GM23338 (cell line): ENCODE measurements around the gene BANP.

Source experiments
- CREB1 ChIP-seq: fragments of 250-450 bp; sonication (Bioruptor Pico); IDR thresholded peaks from 2 replicates; pipeline ENCODE4 v1.5.0; 2020; ENCODE audit warnings: low read depth, mild to moderate bottlenecking, moderate library complexity
- EZH2 ChIP-seq: fragments of 200-600 bp; sonication (generic); IDR thresholded peaks from one replicate; pipeline ENCODE4 v1.8.0; 2017; ENCODE audit warnings: antibody characterized with exemption, mild to moderate bottlenecking, low read depth; ENCODE audit not compliant: unreplicated experiment
- EZH2phosphoT487 ChIP-seq: fragments of 200-600 bp; sonication (generic); IDR thresholded peaks from one replicate; pipeline ENCODE4 v1.8.1; 2018; ENCODE audit warnings: antibody characterized with exemption; ENCODE audit not compliant: unreplicated experiment
- JUNB ChIP-seq: IDR thresholded peaks from one replicate; pipeline ENCODE4 v1.6.1; 2016; ENCODE audit warnings: antibody characterized with exemption; ENCODE audit not compliant: unreplicated experiment
- POLR2AphosphoS5 ChIP-seq: IDR thresholded peaks from 2 replicates; pipeline ENCODE4 v1.6.1; 2016; ENCODE audit warnings: antibody characterized with exemption, low read depth
- TF ChIP-seq, protein P1 (sequence below), 2 experiments: fragments of 200-600 bp in 1 of 2; sonication (generic) in 1 of 2; conservative IDR thresholded peaks; 2 replicates each; pipeline versions ENCODE4 v1.5.1 to v1.6.1; 2016 to 2017; ENCODE audit warnings: antibody characterized with exemption in 2 of 2, low read depth in 2 of 2, mild to moderate bottlenecking in 2 of 2, moderate library complexity in 1 of 2
- TF ChIP-seq, protein P2 (sequence below): IDR thresholded peaks from one replicate; pipeline ENCODE4 v1.6.1; 2018; ENCODE audit warnings: antibody characterized with exemption; ENCODE audit not compliant: unreplicated experiment

DNA sequence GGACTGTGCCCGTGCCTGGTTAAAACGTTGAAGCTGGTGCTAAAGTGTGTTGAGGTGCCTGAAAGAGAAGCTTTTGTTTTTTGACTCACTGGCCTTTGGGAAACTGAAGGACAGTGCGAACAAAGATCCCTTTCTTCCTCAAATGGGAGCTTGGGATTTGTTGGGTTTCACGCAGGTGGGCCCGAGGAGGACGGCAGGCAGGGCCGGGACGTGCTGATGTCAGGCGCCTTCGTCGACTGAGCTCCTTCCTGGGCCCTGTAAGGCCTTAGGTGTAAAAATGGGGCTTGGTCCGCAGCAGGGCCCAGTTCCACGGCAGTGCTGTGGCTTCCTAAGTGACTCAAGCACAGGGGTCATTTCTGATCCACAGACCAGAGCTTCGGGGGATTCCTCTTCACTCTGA is 106.9 kb downstream of the BANP start:
- TF ChIP-seq EZH2 (no peak), EZH2phosphoT487 (no peak), POLR2AphosphoS5 (no peak), CREB1 (CRISPR knock-in tag) (no peak), JUNB (no peak)
- TF ChIP-seq, protein P1, sequence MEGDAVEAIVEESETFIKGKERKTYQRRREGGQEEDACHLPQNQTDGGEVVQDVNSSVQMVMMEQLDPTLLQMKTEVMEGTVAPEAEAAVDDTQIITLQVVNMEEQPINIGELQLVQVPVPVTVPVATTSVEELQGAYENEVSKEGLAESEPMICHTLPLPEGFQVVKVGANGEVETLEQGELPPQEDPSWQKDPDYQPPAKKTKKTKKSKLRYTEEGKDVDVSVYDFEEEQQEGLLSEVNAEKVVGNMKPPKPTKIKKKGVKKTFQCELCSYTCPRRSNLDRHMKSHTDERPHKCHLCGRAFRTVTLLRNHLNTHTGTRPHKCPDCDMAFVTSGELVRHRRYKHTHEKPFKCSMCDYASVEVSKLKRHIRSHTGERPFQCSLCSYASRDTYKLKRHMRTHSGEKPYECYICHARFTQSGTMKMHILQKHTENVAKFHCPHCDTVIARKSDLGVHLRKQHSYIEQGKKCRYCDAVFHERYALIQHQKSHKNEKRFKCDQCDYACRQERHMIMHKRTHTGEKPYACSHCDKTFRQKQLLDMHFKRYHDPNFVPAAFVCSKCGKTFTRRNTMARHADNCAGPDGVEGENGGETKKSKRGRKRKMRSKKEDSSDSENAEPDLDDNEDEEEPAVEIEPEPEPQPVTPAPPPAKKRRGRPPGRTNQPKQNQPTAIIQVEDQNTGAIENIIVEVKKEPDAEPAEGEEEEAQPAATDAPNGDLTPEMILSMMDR (conservative IDR thresholded peaks at IDR 0.05; ENCODE audit: low read depth in 2 of 2) = no peak
- TF ChIP-seq, protein P2, sequence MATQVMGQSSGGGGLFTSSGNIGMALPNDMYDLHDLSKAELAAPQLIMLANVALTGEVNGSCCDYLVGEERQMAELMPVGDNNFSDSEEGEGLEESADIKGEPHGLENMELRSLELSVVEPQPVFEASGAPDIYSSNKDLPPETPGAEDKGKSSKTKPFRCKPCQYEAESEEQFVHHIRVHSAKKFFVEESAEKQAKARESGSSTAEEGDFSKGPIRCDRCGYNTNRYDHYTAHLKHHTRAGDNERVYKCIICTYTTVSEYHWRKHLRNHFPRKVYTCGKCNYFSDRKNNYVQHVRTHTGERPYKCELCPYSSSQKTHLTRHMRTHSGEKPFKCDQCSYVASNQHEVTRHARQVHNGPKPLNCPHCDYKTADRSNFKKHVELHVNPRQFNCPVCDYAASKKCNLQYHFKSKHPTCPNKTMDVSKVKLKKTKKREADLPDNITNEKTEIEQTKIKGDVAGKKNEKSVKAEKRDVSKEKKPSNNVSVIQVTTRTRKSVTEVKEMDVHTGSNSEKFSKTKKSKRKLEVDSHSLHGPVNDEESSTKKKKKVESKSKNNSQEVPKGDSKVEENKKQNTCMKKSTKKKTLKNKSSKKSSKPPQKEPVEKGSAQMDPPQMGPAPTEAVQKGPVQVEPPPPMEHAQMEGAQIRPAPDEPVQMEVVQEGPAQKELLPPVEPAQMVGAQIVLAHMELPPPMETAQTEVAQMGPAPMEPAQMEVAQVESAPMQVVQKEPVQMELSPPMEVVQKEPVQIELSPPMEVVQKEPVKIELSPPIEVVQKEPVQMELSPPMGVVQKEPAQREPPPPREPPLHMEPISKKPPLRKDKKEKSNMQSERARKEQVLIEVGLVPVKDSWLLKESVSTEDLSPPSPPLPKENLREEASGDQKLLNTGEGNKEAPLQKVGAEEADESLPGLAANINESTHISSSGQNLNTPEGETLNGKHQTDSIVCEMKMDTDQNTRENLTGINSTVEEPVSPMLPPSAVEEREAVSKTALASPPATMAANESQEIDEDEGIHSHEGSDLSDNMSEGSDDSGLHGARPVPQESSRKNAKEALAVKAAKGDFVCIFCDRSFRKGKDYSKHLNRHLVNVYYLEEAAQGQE = no peak
